Tibial artery (tissue), 4 donors: ENCODE data around the gene UVRAG.

Experiments
- DNase-seq, 2 donors: peaks; one replicate each; pipeline ENCODE4 v3.0.0-alpha.2; 2019
- H3K27ac ChIP-seq, 2 donors: fragments of 200-600 bp; sonication (generic) in 1 of 2; 1 replicate in 1 of 2; 2 replicates in 1 of 2; pipeline ENCODE4 v1.5.1; 2018 to 2019; ENCODE audit warnings: mild to moderate bottlenecking in 1 of 2
- H3K27me3 ChIP-seq, 2 donors: fragments of 200-600 bp; sonication (generic) in 1 of 2; one replicate each; pipeline versions ENCODE4 v1.5.1 to v1.6.0; 2016 to 2019
- H3K36me3 ChIP-seq, 3 donors: fragments of 200-600 bp; sonication (generic) in 2 of 3; one replicate each; pipeline ENCODE4 v1.5.1; 2016 to 2019; ENCODE audit warnings: mild to moderate bottlenecking in 2 of 3
- H3K4me1 ChIP-seq, 4 donors: fragments of 200-600 bp; sonication (generic) in 2 of 4; 1 replicate in 3 of 4; 2 replicates in 1 of 4; pipeline ENCODE4 v1.5.1; 2016 to 2019
- H3K4me3 ChIP-seq, 2 donors: fragments of 200-600 bp; sonication (generic) in 1 of 2; 1 replicate in 1 of 2; 2 replicates in 1 of 2; pipeline ENCODE4 v1.5.1; 2018 to 2019; ENCODE audit warnings: mild to moderate bottlenecking in 2 of 2
- H3K9me3 ChIP-seq, 3 donors: fragments of 200-600 bp; sonication (generic) in 1 of 3; one replicate each; pipeline ENCODE4 v1.5.1; 2016 to 2019
- CTCF ChIP-seq, 2 experiments: fragments of 200-600 bp in 1 of 2; fragments of 450-650 bp in 1 of 2; IDR thresholded peaks; one replicate each; pipeline ENCODE4 v1.5.1; 2017 to 2019; ENCODE audit warnings: antibody characterized with exemption in 2 of 2, mild to moderate bottlenecking in 1 of 2, moderate library complexity in 1 of 2
- intact Hi-C: fragments of 100-400 bp; cut with DNase I; formaldehyde crosslinking; loops from one replicate; pipeline ENCODE4 v1.15.0; 2023; ENCODE audit warnings: low total_unique reads

UVRAG gene

GRCh38 chr11:75792127-75792731 is 22.8 kb upstream of the UVRAG start:
- H3K9me3 ChIP-seq: no peaks in the 10 kb centered on the region

GRCh38 chr11:75792997-75793800 is 21.8 kb upstream of the UVRAG start:
- intact Hi-C loops: no loop called here
- no peak for TF ChIP-seq CTCF (IDR thresholded peaks at IDR 0.05)

More at GRCh38 chr11:75792127-75792731, 22.8 kb upstream of the UVRAG start:
- no peaks in the 10 kb centered on the region for H3K4me1 ChIP-seq
- no peaks in the 10 kb centered on the region for H3K27me3 ChIP-seq
- no peak overlapping the region for H3K4me3 ChIP-seq
- intact Hi-C loops: no loop called here
- no peaks in the 10 kb centered on the region for H3K36me3 ChIP-seq
- no peak for DNase-seq
- TF ChIP-seq CTCF (IDR thresholded peaks at IDR 0.05): no peak
- no peak overlapping the region for H3K27ac ChIP-seq

GRCh38 chr11:75793966-75794365 is 21.0 kb upstream of the UVRAG start:
- Histone ChIP-seq H3K4me1 (no peaks in the 10 kb centered on the region), H3K27ac (no peak overlapping the region), H3K36me3 (no peaks in the 10 kb centered on the region), H3K4me3 (no peak overlapping the region), H3K9me3 (no peaks in the 10 kb centered on the region), H3K27me3 (no peaks in the 10 kb centered on the region)
- no peak for DNase-seq
- no peak for TF ChIP-seq CTCF (IDR thresholded peaks at IDR 0.05)
- intact Hi-C loops: no loop called here

More at GRCh38 chr11:75792997-75793800, 21.8 kb upstream of the UVRAG start:
- Histone ChIP-seq H3K27me3 (no peaks in the 10 kb centered on the region), H3K4me1 (no peaks in the 10 kb centered on the region), H3K27ac (no peak overlapping the region), H3K4me3 (no peak overlapping the region), H3K36me3 (no peaks in the 10 kb centered on the region), H3K9me3 (no peaks in the 10 kb centered on the region)
- DNase-seq: no peak

GRCh38 chr11:75795276-75796090 is 19.5 kb upstream of the UVRAG start:
- no peak for TF ChIP-seq CTCF (IDR thresholded peaks at IDR 0.05)
- no peaks in the 10 kb centered on the region for H3K27me3 ChIP-seq
- no peaks in the 10 kb centered on the region for H3K36me3 ChIP-seq
- DNase-seq: no peak
- intact Hi-C loops: no loop called here
- no peaks in the 10 kb centered on the region for H3K9me3 ChIP-seq
- no peak overlapping the region for H3K4me3 ChIP-seq
- no peaks in the 10 kb centered on the region for H3K4me1 ChIP-seq
- H3K27ac ChIP-seq: no peak overlapping the region

GRCh38 chr11:75796091-75796435 is 18.9 kb upstream of the UVRAG start:
- H3K4me1 ChIP-seq: no peaks in the 10 kb centered on the region
- no peak for DNase-seq
- no peaks in the 10 kb centered on the region for H3K27me3 ChIP-seq
- no peak overlapping the region for H3K27ac ChIP-seq
- no peak overlapping the region for H3K4me3 ChIP-seq
- TF ChIP-seq CTCF (IDR thresholded peaks at IDR 0.05): no peak
- intact Hi-C loops: no loop called here
- no peaks in the 10 kb centered on the region for H3K36me3 ChIP-seq
- no peaks in the 10 kb centered on the region for H3K9me3 ChIP-seq
